ENCODE results near the gene CLEC12A. TPM values are rescaled to one million over a fixed set of nuclear protein-coding genes. Genes with fewer than 3 reads are reported as not detected.
"Not testable (repeated sequence)": the region's sequence is repeated elsewhere in the genome, so short reads cannot be mapped to it uniquely, and the experiment has no call there.

The CLEC12A gene
- total and polyA plus RNA-seq, 2 donors (not counting 1 experiment from before 2014, with no cell fraction given), result 1.0 TPM; not detected in 1

DNA sequence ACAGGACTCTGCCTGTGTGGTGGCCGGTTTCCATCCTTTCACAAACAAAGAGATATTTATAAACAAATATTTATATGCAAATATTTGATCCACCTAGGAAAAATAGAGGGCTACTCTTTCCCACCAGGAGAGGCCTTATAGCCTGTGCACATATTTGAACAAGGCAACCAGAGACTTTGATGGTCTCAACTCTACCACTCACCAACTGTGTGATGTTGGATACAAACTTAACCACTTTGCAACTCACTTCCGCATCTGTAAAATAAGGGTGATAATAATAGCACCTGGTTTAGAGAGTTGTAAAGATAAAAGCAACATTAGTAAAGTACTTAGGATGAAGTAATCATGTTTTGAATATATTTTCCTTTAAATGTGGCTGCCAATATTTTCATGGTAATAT is 1.5 kb upstream of the CLEC12A start:
- CTCF ChIA-PET, result no interaction called here
- no peak for ATAC-seq (ENCODE audit: low read depth)
- intact Hi-C loops (cut with micrococcal nuclease), result no loop called here

GRCh38 chr12:9973949-9974348 is 2.7 kb downstream of the CLEC12A start:
- Histone ChIP-seq H4K20me1 (ENCODE audit: control insufficient read depth, insufficient read depth, low read length, poor library complexity, severe bottlenecking) (no peaks in the 10 kb centered on the region), H3K4me3 (ENCODE audit: control extremely low read depth in 1 of 5, extremely low read depth in 1 of 5, insufficient read depth in 1 of 5, low read depth in 2 of 5, low read length in 4 of 5) (no peak overlapping the region), H2AFZ (ENCODE audit: insufficient read depth, low read depth, low read length, poor library complexity, severe bottlenecking) (no peak overlapping the region), H3K4me2 (replicated peaks; ENCODE audit: low read depth, low read length, poor library complexity, severe bottlenecking) (no peak overlapping the region), H3K27me3 (replicated peaks in 1 of 4; ENCODE audit: control extremely low read depth in 1 of 4, control insufficient read depth in 3 of 4, insufficient read depth in 4 of 4, low read length in 3 of 4) (peaks cover 0 to 6% (median 2%) of the 10 kb centered on the region in 4 experiments), H3K4me1 (ENCODE audit: control insufficient read depth in 2 of 2, insufficient read depth in 2 of 2, low read length in 2 of 2) (no peaks in the 10 kb centered on the region), H3K9ac (ENCODE audit: low read length) (no peak overlapping the region), H3K79me2 (ENCODE audit: control insufficient read depth, insufficient read depth, low read length) (no peaks in the 10 kb centered on the region), H3K27ac (ENCODE audit: low read length in 2 of 2) (no peak overlapping the region), H3K36me3 (replicated peaks in 1 of 2; ENCODE audit: control extremely low read depth in 1 of 2, control insufficient read depth in 1 of 2, extremely low read depth in 1 of 2, insufficient read depth in 2 of 2, low read length in 1 of 2) (no peaks in the 10 kb centered on the region), H3K9me3 (ENCODE audit: control extremely low read depth in 1 of 3, control insufficient read depth in 2 of 3, insufficient read depth in 1 of 3, low read length in 2 of 3) (peaks cover 0 to 9% (median 8%) of the 10 kb centered on the region in 3 donors)
- intact Hi-C loops (cut with micrococcal nuclease), result no loop called here
- ChIA-PET POLR2A (no interaction called here), CTCF (no interaction called here)
- peaks cover 2% of the 10 kb centered on the region for H3K4me1 Mint-ChIP-seq
- TF ChIP-seq EZH2 (IDR thresholded peaks at IDR 0.05; ENCODE audit: borderline replicate concordance, insufficient read depth, low read depth, low read length, poor library complexity, severe bottlenecking) (no peak), CTCF (IDR thresholded peaks at IDR 0.05) (no peak)
- H3K27me3 Mint-ChIP-seq, result peaks cover 24% of the 10 kb centered on the region
- no CpG with 5 or more reads among the region's 1 CpG for WGBS (ENCODE audit: insufficient coverage)
- no peak overlapping the region for H3K4me3 Mint-ChIP-seq
- no peak overlapping the region for H3K27ac Mint-ChIP-seq
- ATAC-seq (ENCODE audit: low read depth) (no peak), DNase-seq (no peak)
- H3K9me3 Mint-ChIP-seq (ENCODE audit: insufficient read depth), result peaks cover 9% of the 10 kb centered on the region

More for the DNA sequence above, 1.5 kb upstream of the CLEC12A start:
- Mint-ChIP-seq H3K4me1 (peaks cover 2% of the 10 kb centered on the region), H3K27ac (no peak overlapping the region), H3K27me3 (peaks cover 22% of the 10 kb centered on the region), H3K4me3 (no peak overlapping the region), H3K9me3 (ENCODE audit: insufficient read depth) (no peaks in the 10 kb centered on the region)
- no peak for TF ChIP-seq CTCF (IDR thresholded peaks at IDR 0.05)
- TF ChIP-seq EZH2 (IDR thresholded peaks at IDR 0.05; ENCODE audit: borderline replicate concordance, insufficient read depth, low read depth, low read length, poor library complexity, severe bottlenecking), result no peak
- WGBS (ENCODE audit: insufficient coverage), result no CpG with 5 or more reads among the region's 2 CpGs
- no peak for DNase-seq
- H3K27ac ChIP-seq (ENCODE audit: low read length in 2 of 2), result no peak overlapping the region
- peaks cover 0 to 6% (median 2%) of the 10 kb centered on the region in 4 experiments for H3K27me3 ChIP-seq (replicated peaks in 1 of 4; ENCODE audit: control extremely low read depth in 1 of 4, control insufficient read depth in 3 of 4, insufficient read depth in 4 of 4, low read length in 3 of 4)
- H4K20me1 ChIP-seq (ENCODE audit: control insufficient read depth, insufficient read depth, low read length, poor library complexity, severe bottlenecking), result no peaks in the 10 kb centered on the region
- H3K9me3 ChIP-seq (ENCODE audit: control extremely low read depth in 1 of 3, control insufficient read depth in 2 of 3, insufficient read depth in 1 of 3, low read length in 2 of 3), result no peaks in the 10 kb centered on the region
- H3K4me2 ChIP-seq (replicated peaks; ENCODE audit: low read depth, low read length, poor library complexity, severe bottlenecking), result no peak overlapping the region
- POLR2A ChIA-PET, result no interaction called here
- H3K9ac ChIP-seq (ENCODE audit: low read length), result no peak overlapping the region
- H3K79me2 ChIP-seq (ENCODE audit: control insufficient read depth, insufficient read depth, low read length), result no peaks in the 10 kb centered on the region
- no peaks in the 10 kb centered on the region for H3K36me3 ChIP-seq (replicated peaks in 1 of 2; ENCODE audit: control extremely low read depth in 1 of 2, control insufficient read depth in 1 of 2, extremely low read depth in 1 of 2, insufficient read depth in 2 of 2, low read length in 1 of 2)
- no peak overlapping the region for H3K4me3 ChIP-seq (ENCODE audit: control extremely low read depth in 1 of 5, extremely low read depth in 1 of 5, insufficient read depth in 1 of 5, low read depth in 2 of 5, low read length in 4 of 5)
- no peak overlapping the region for H2AFZ ChIP-seq (ENCODE audit: insufficient read depth, low read depth, low read length, poor library complexity, severe bottlenecking)
- no peaks in the 10 kb centered on the region for H3K4me1 ChIP-seq (ENCODE audit: control insufficient read depth in 2 of 2, insufficient read depth in 2 of 2, low read length in 2 of 2)

GRCh38 chr12:9974731-9975130 is 3.5 kb downstream of the CLEC12A start:
- H3K9me3 Mint-ChIP-seq (ENCODE audit: insufficient read depth); H3K4me2 ChIP-seq (replicated peaks; ENCODE audit: low read depth, low read length, poor library complexity, severe bottlenecking); H3K27ac Mint-ChIP-seq; H2AFZ ChIP-seq (ENCODE audit: insufficient read depth, low read depth, low read length, poor library complexity, severe bottlenecking); H3K4me3 Mint-ChIP-seq; CTCF ChIA-PET; ATAC-seq (ENCODE audit: low read depth); H3K27me3 ChIP-seq (replicated peaks in 1 of 4; ENCODE audit: control extremely low read depth in 1 of 4, control insufficient read depth in 3 of 4, insufficient read depth in 4 of 4, low read length in 3 of 4); POLR2A ChIA-PET; DNase-seq; H3K36me3 ChIP-seq (replicated peaks in 1 of 2; ENCODE audit: control extremely low read depth in 1 of 2, control insufficient read depth in 1 of 2, extremely low read depth in 1 of 2, insufficient read depth in 2 of 2, low read length in 1 of 2); H3K4me1 Mint-ChIP-seq; H3K4me3 ChIP-seq (ENCODE audit: control extremely low read depth in 1 of 5, extremely low read depth in 1 of 5, insufficient read depth in 1 of 5, low read depth in 2 of 5, low read length in 4 of 5); H3K9ac ChIP-seq (ENCODE audit: low read length); H3K79me2 ChIP-seq (ENCODE audit: control insufficient read depth, insufficient read depth, low read length); H4K20me1 ChIP-seq (ENCODE audit: control insufficient read depth, insufficient read depth, low read length, poor library complexity, severe bottlenecking); H3K4me1 ChIP-seq (ENCODE audit: control insufficient read depth in 2 of 2, insufficient read depth in 2 of 2, low read length in 2 of 2); intact Hi-C loops (cut with micrococcal nuclease); H3K9me3 ChIP-seq (ENCODE audit: control extremely low read depth in 1 of 3, control insufficient read depth in 2 of 3, insufficient read depth in 1 of 3, low read length in 2 of 3); H3K27ac ChIP-seq (ENCODE audit: low read length in 2 of 2): not testable (repeated sequence)
- 67% methylated on average over 1 of the region's 2 CpGs for WGBS (ENCODE audit: insufficient coverage)
- peaks cover 27% of the 10 kb centered on the region for H3K27me3 Mint-ChIP-seq
